Brain microvascular endothelial cell (primary cell): ENCODE results near the gene ELOVL4.

Experiments
- DNase-seq: peaks from one replicate; pipeline ENCODE4 v3.0.0-alpha.2; 2020
- H3K27ac ChIP-seq: fragments of 250-450 bp; sonication (Bioruptor Pico); 2 replicates; pipeline ENCODE4 v1.5.1; 2020; ENCODE audit warnings: mild to moderate bottlenecking, moderate library complexity
- H3K27me3 ChIP-seq: fragments of 250-450 bp; sonication (Bioruptor Pico); replicated peaks from 2 replicates; pipeline ENCODE4 v1.5.1; 2020; ENCODE audit warnings: mild to moderate bottlenecking
- H3K36me3 ChIP-seq: fragments of 250-450 bp; sonication (Bioruptor Pico); replicated peaks from 2 replicates; pipeline ENCODE4 v1.5.1; 2020; ENCODE audit warnings: mild to moderate bottlenecking
- H3K4me3 ChIP-seq: 2 replicates; pipeline ENCODE4 v1.5.1; 2011; ENCODE audit warnings: low read depth, mild to moderate bottlenecking, control low read depth, low read length, moderate library complexity
- in situ Hi-C: cut with HindIII; loops from 2 replicates; pipeline ENCODE4 v1.10.0; 2017; ENCODE audit warnings: low sequenced_read_pairs, low pct_ligation_motif_present
- TF ChIP-seq, protein P1 (sequence below): IDR thresholded peaks from 2 replicates; pipeline ENCODE4 v1.5.1; 2011; ENCODE audit warnings: low read depth, mild to moderate bottlenecking, moderate library complexity, low read length, control low read depth, inconsistent platforms; ENCODE audit errors: missing control alignments

The ELOVL4 gene

GRCh38 chr6:79984261-79984660 lies 36.9 kb upstream of the ELOVL4 start:
- H3K27ac ChIP-seq = no peak overlapping the region
- H3K27me3 ChIP-seq = no peaks in the 10 kb centered on the region
- no peak for DNase-seq
- no peak overlapping the region for H3K4me3 ChIP-seq
- H3K36me3 ChIP-seq = no peaks in the 10 kb centered on the region
- in situ Hi-C loops = no loop called here
- TF ChIP-seq, protein P1, sequence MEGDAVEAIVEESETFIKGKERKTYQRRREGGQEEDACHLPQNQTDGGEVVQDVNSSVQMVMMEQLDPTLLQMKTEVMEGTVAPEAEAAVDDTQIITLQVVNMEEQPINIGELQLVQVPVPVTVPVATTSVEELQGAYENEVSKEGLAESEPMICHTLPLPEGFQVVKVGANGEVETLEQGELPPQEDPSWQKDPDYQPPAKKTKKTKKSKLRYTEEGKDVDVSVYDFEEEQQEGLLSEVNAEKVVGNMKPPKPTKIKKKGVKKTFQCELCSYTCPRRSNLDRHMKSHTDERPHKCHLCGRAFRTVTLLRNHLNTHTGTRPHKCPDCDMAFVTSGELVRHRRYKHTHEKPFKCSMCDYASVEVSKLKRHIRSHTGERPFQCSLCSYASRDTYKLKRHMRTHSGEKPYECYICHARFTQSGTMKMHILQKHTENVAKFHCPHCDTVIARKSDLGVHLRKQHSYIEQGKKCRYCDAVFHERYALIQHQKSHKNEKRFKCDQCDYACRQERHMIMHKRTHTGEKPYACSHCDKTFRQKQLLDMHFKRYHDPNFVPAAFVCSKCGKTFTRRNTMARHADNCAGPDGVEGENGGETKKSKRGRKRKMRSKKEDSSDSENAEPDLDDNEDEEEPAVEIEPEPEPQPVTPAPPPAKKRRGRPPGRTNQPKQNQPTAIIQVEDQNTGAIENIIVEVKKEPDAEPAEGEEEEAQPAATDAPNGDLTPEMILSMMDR = peak; percentile 17

- no peak overlapping the region for H3K4me3 ChIP-seq
- TF ChIP-seq, protein P1 = no peak
- H3K36me3 ChIP-seq = no peaks in the 10 kb centered on the region
- no peak for DNase-seq
- in situ Hi-C loops = no loop called here
- H3K27me3 ChIP-seq = no peaks in the 10 kb centered on the region
- no peak overlapping the region for H3K27ac ChIP-seq
Observed at GRCh38 chr6:79981652-79982051, 34.3 kb upstream of the ELOVL4 start.

DNA sequence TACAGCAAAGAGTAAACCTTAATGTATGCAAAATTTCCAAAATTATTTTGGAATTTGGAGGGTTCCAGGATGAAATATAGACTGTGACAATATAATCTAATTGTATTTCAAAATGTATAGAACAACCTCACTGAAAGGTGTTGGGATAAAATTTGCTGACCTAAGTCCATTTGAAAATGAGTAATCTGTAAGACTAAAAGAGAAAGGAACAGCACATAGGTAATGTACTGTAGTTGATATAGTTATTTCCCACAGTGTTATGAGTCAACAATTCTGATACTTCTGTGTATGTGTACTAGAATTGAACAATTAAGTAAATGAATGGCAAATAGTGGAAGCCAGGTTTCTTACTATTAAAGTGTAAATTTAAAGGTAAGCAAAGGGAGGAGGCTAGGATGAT lies 23.8 kb upstream of the ELOVL4 start:
- no peak overlapping the region for H3K4me3 ChIP-seq
- H3K36me3 ChIP-seq = no peaks in the 10 kb centered on the region
- TF ChIP-seq, protein P1 = no peak
- in situ Hi-C loops = no loop called here
- no peak overlapping the region for H3K27ac ChIP-seq
- no peaks in the 10 kb centered on the region for H3K27me3 ChIP-seq
- no peak for DNase-seq

DNA sequence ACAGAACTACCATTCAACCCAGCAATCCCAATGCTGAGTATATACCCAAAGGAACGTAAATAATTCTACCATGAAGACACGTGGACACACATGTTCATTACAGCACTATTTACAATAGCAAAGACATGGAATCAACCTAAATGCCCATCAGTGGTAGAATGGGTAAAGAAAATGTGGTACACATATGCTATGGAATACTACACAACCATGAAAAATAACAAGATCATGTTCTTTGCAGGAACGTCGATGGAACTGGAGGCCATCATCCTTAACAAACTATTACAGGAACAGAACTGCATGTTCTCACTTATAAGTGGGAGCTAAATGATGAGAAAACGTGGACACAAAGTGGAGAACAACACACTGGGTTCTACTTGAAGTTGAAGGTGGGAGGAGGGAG lies 22.4 kb upstream of the ELOVL4 start:
- TF ChIP-seq, protein P1 = no peak
- no peaks in the 10 kb centered on the region for H3K36me3 ChIP-seq
- in situ Hi-C loops = no loop called here
- no peak overlapping the region for H3K4me3 ChIP-seq
- no peak overlapping the region for H3K27ac ChIP-seq
- H3K27me3 ChIP-seq = no peaks in the 10 kb centered on the region
- DNase-seq = no peak

GRCh38 chr6:79967178-79967577 lies 19.8 kb upstream of the ELOVL4 start:
- TF ChIP-seq, protein P1 = no peak
- no peak overlapping the region for H3K4me3 ChIP-seq
- in situ Hi-C loops = no loop called here

GRCh38 chr6:79964607-79965081 lies 17.3 kb upstream of the ELOVL4 start:
- TF ChIP-seq, protein P1 = no peak
- Histone ChIP-seq H3K36me3 (no peaks in the 10 kb centered on the region), H3K27me3 (no peaks in the 10 kb centered on the region), H3K27ac (no peak overlapping the region), H3K4me3 (no peak overlapping the region)
- no peak for DNase-seq
- in situ Hi-C loops = no loop called here

More at GRCh38 chr6:79967178-79967577, 19.8 kb upstream of the ELOVL4 start:
- Histone ChIP-seq H3K27me3 (no peaks in the 10 kb centered on the region), H3K36me3 (no peaks in the 10 kb centered on the region), H3K27ac (no peak overlapping the region)
- no peak for DNase-seq
